GM12878 (cell line): ENCODE results near the gene TBX15. TPM values are rescaled to one million over a fixed set of nuclear protein-coding genes. Genes with fewer than 3 reads are reported as not detected.
A peak's percentile ranks its signal among the peaks of the same experiment; 100 is the strongest.

ENCODE experiments used
- ATAC-seq: fragments of 200-7000 bp; cut with Tn5 transposase; 3 replicates; pipeline ENCODE4 v1.9.1; 2020; ENCODE audit warnings: mild to moderate bottlenecking, moderate library complexity
- BruUV-seq: library from RNA; stranded (reverse); fragments of 400-500 nt; replicated peaks from 2 replicates; lab custom pipeline; 2021; lab: Mats Ljungman, UMichigan
- CTCF ChIA-PET: fragments of 300-600 bp; sonication (Branson Sonifier 250); formaldehyde crosslinking; extraction: SDS; loops from one replicate; lab custom pipeline; 2021; ENCODE audit warnings: inconsistent platforms; lab: Yijun Ruan, JAX
- POLR2A ChIA-PET: fragments of 350-600 bp; formaldehyde crosslinking; extraction: SDS; loops from one replicate; lab custom pipeline; 2021; ENCODE audit warnings: inconsistent platforms; lab: Charles Lee
- RAD21 ChIA-PET: fragments of 300-600 bp; sonication (Branson Sonifier 250); formaldehyde crosslinking; loops from one replicate; lab custom pipeline; 2023; ENCODE audit warnings: antibody characterized with exemption; ENCODE audit not compliant: unreplicated experiment; lab: Charles Lee
- SMC1A ChIA-PET: fragments of 300-600 bp; sonication (Branson Sonifier 250); formaldehyde crosslinking; loops from one replicate; lab custom pipeline; 2023; ENCODE audit not compliant: unreplicated experiment, uncharacterized antibody; lab: Charles Lee
- DNase-seq: peaks from one replicate; pipeline ENCODE4 v3.0.0-alpha.2; 2011; ENCODE audit warnings: low read depth, low spot score
- FAIRE-seq: peaks from 3 replicates; lab custom pipeline; 2011; peaks lifted over from hg19 to GRCh38; lab: Jason Lieb, UNC
- H2AFZ ChIP-seq: 2 replicates; pipeline ENCODE4 v1.6.0; 2011; ENCODE audit warnings: low read depth, low read length, control low read depth; ENCODE audit not compliant: control insufficient read depth
- H3K27ac ChIP-seq: 2 replicates; pipeline ENCODE4 v1.5.1; 2011; ENCODE audit warnings: control low read depth; ENCODE audit not compliant: control insufficient read depth, insufficient read depth
- H3K27me3 ChIP-seq, 2 experiments: replicated peaks in 1 of 2; 2 replicates each; pipeline versions ENCODE4 v1.6.0 to v1.6.1; 2011; ENCODE audit warnings: low read length in 1 of 2; ENCODE audit not compliant: control insufficient read depth in 2 of 2, insufficient read depth in 2 of 2
- H3K36me3 ChIP-seq, 2 experiments: 2 replicates each; pipeline ENCODE4 v1.5.1; 2011; ENCODE audit warnings: low read length in 1 of 2; ENCODE audit not compliant: control insufficient read depth in 2 of 2, insufficient read depth in 2 of 2
- H3K4me1 ChIP-seq: 2 replicates; pipeline ENCODE4 v1.6.1; 2011; ENCODE audit warnings: mild to moderate bottlenecking, low read length, moderate library complexity, mixed read lengths; ENCODE audit not compliant: control insufficient read depth, insufficient read depth
- H3K4me2 ChIP-seq: 2 replicates; pipeline ENCODE4 v1.6.0; 2011; ENCODE audit warnings: control low read depth; ENCODE audit not compliant: control insufficient read depth, insufficient read depth
- H3K4me3 ChIP-seq: fragments of 200-600 bp; sonication (generic); 2 replicates; pipeline ENCODE4 v1.5.1; 2016
- H3K79me2 ChIP-seq: 2 replicates; pipeline ENCODE4 v1.6.0; 2011; ENCODE audit warnings: low read length; ENCODE audit not compliant: control insufficient read depth, insufficient read depth
- H3K9ac ChIP-seq: 2 replicates; pipeline ENCODE4 v1.8.0; 2011; ENCODE audit warnings: low read length, control low read depth, mixed read lengths; ENCODE audit not compliant: control insufficient read depth, insufficient read depth
- H3K9me3 ChIP-seq: replicated peaks from 3 replicates; pipeline ENCODE4 v1.5.1; 2011; ENCODE audit warnings: mild to moderate bottlenecking, low read length; ENCODE audit not compliant: control insufficient read depth, insufficient read depth
- H4K20me1 ChIP-seq: 2 replicates; pipeline ENCODE4 v1.6.0; 2011; ENCODE audit not compliant: control insufficient read depth, insufficient read depth
- BACH1 ChIP-seq: fragments of 450-650 bp; IDR thresholded peaks from 2 replicates; pipeline ENCODE4 v1.6.1; 2017; ENCODE audit warnings: mild to moderate bottlenecking, borderline replicate concordance
- CBX3 ChIP-seq: fragments of 200-600 bp; sonication (generic); IDR thresholded peaks from 2 replicates; pipeline ENCODE4 v1.6.1; 2016; ENCODE audit warnings: low read depth, borderline replicate concordance
- MAX ChIP-seq: IDR thresholded peaks from 2 replicates; pipeline ENCODE4 v1.6.1; 2012; ENCODE audit warnings: low read depth, low read length, improper control_type of control experiment
- STAT3 ChIP-seq: IDR thresholded peaks from 2 replicates; pipeline ENCODE4 v1.6.1; 2011; ENCODE audit warnings: low read depth, low read length, improper control_type of control experiment
- USF2 ChIP-seq: IDR thresholded peaks from 2 replicates; pipeline ENCODE4 v1.6.1; 2011; ENCODE audit warnings: low read depth, low read length, improper control_type of control experiment, borderline replicate concordance
- WGBS: methylation state at CpG from one replicate; pipeline ENCODE4 v1.1.6; 2016; ENCODE audit warnings: low lambda C conversion rate; ENCODE audit not compliant: insufficient replicate concordance, insufficient coverage; ENCODE audit errors: missing lambda C conversion rate; 5-methylcytosine and 5-hydroxymethylcytosine counted together
- in situ Hi-C: fragments of 300-500 bp; cut with MboI; formaldehyde crosslinking; loops from 9 replicates; pipeline ENCODE4 v1.14.3; 2018; ENCODE audit warnings: mixed read lengths
- intact Hi-C: fragments of 100-400 bp; cut with micrococcal nuclease; formaldehyde crosslinking; loops from one replicate; pipeline ENCODE4 v1.14.2; 2022; ENCODE audit not compliant: unreplicated experiment
- polyA plus RNA-seq, 11 experiments: library from polyadenylated mRNA; depleted of rRNA in 4 of 11; unstranded in 6 of 11; stranded (reverse) in 5 of 11; fragments of >200 nt; fragmentation: Nextera tagmentation in 4 of 11; fragmentation: Illumina TruSeq in 1 of 11; extraction: Ambion mirVana in 4 of 11; extraction: Trizol in 1 of 11; gene quantifications; 1 replicate in 1 of 11; 2 replicates in 10 of 11; pipeline versions ENCODE4 v1.2.1 to v1.2.3, GENCODE V29; 2011 to 2016; ENCODE audit warnings: inconsistent platforms in 2 of 11, missing spikeins in 2 of 11, low read depth in 1 of 11
- total RNA-seq, 4 experiments: library from RNA; depleted of rRNA in 3 of 4; stranded (reverse); fragments of >200 nt in 3 of 4; fragmentation: Illumina TruSeq in 1 of 4; extraction: Trizol in 1 of 4; gene quantifications; 2 replicates each; pipeline versions ENCODE4 v1.2.1 to v1.2.3, GENCODE V29; 2013 to 2021

The TBX15 gene
- total and polyA plus RNA-seq, 10 of the 15 experiments (the other 5 are each of a cell fraction or from before 2014, with no cell fraction given), result 0.64 to 9.4 (median 0.99) TPM

DNA sequence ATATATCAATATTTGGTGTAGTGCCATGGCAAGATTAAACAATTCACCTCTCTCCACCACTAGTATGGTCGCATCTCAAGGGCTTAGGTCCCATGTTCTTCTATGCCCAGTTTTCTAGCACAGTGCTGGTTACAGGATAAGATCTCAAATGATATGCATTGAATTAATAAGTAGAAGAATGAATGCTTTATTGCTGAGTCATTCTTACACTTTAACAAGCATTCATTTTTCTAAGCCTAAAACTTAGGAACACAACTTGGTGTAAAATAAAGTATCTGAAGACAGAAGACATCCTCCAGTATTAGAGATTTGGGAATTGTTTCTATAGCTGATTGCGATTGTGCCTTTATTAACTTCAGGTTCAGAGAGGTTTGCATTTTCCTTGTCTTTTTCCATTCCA, 85.8 kb downstream of the TBX15 start:
- ChIA-PET CTCF (no interaction called here), POLR2A (no interaction called here), SMC1A (no interaction called here), RAD21 (no interaction called here)
- in situ Hi-C loops, result no loop called here
- intact Hi-C loops, result no loop called here
- Histone ChIP-seq H3K4me3 (no peak overlapping the region), H3K27ac (no peak overlapping the region), H3K4me2 (no peak overlapping the region), H3K4me1 (no peaks in the 10 kb centered on the region), H3K9me3 (no peaks in the 10 kb centered on the region), H3K27me3 (no peaks in the 10 kb centered on the region), H4K20me1 (no peaks in the 10 kb centered on the region), H2AFZ (no peak overlapping the region), H3K36me3 (no peaks in the 10 kb centered on the region), H3K79me2 (no peaks in the 10 kb centered on the region), H3K9ac (no peak overlapping the region)
- FAIRE-seq (no peak), ATAC-seq (no peak), DNase-seq (no peak)
- TF ChIP-seq MAX (no peak), BACH1 (peak; percentile 65; the same call in 1 of the 2 replicates)
- BruUV-seq, result no TSS peak
- WGBS, result 81% methylated on average over 2 of the region's 2 CpGs

GRCh38 chr1:118900643-118901440, 87.3 kb downstream of the TBX15 start:
- SMC1A ChIA-PET, result interaction anchor here (1.1 to 1.4 kb wide), 5 partner anchors 8 to 32 kb away, joined by 3 to 9 read pairs (median 4); no protein-coding TSS in a partner anchor
- H3K4me3 ChIP-seq, result no peak overlapping the region
- H3K9ac ChIP-seq, result no peak overlapping the region
- H3K27ac ChIP-seq, result no peak overlapping the region
- H3K4me2 ChIP-seq, result no peak overlapping the region
- FAIRE-seq (no peak), DNase-seq (no peak), ATAC-seq (no peak)
- no peaks in the 10 kb centered on the region for H3K36me3 ChIP-seq
- in situ Hi-C loops (no loop called here), intact Hi-C loops (no loop called here)
- no peaks in the 10 kb centered on the region for H3K27me3 ChIP-seq
- H3K4me1 ChIP-seq, result no peaks in the 10 kb centered on the region
- no peaks in the 10 kb centered on the region for H3K79me2 ChIP-seq
- no peaks in the 10 kb centered on the region for H3K9me3 ChIP-seq
- TF ChIP-seq CBX3, result no peak
- TF ChIP-seq STAT3, result no peak
- TF ChIP-seq USF2, result no peak
- BruUV-seq, result no TSS peak
- POLR2A ChIA-PET, result no interaction called here
- CTCF ChIA-PET, result no interaction called here
- no peak overlapping the region for H2AFZ ChIP-seq
- H4K20me1 ChIP-seq, result no peaks in the 10 kb centered on the region
- RAD21 ChIA-PET, result no interaction called here
